ENCODE data around the gene SRC.
"Not testable (repeated sequence)": the region's sequence is repeated elsewhere in the genome, so short reads cannot be mapped to it uniquely, and the experiment has no call there.

SRC gene

GRCh38 chr20:37336369-37337207, 9.4 kb upstream of the SRC start:
- WGBS, 2 experiments, result 71 to 76% methylated on average over 10 to 11 of the region's 11 CpGs
- H3K27me3 ChIP-seq (ENCODE audit: control insufficient read depth, insufficient read depth, low read length, poor library complexity, severe bottlenecking), result no peaks in the 10 kb centered on the region
- H3K4me1 ChIP-seq (ENCODE audit: control insufficient read depth, insufficient read depth, low read length), result peaks cover 9% of the 10 kb centered on the region
- no peak overlapping the region for H3K27ac ChIP-seq (ENCODE audit: insufficient read depth, low read depth, low read length, poor library complexity, severe bottlenecking)
- no peaks in the 10 kb centered on the region for H3K36me3 ChIP-seq (ENCODE audit: control insufficient read depth, insufficient read depth, low read length)
- no peaks in the 10 kb centered on the region for H3K9me3 ChIP-seq (ENCODE audit: control insufficient read depth, low read length)
- H3K4me3 ChIP-seq (ENCODE audit: insufficient read depth, low read depth, low read length), result no peak overlapping the region

- Histone ChIP-seq H3K9me3 (ENCODE audit: control insufficient read depth, low read length) (no peaks in the 10 kb centered on the region), H3K4me1 (ENCODE audit: control insufficient read depth, insufficient read depth, low read length) (peaks cover 4% of the 10 kb centered on the region), H3K27ac (ENCODE audit: insufficient read depth, low read depth, low read length, poor library complexity, severe bottlenecking) (no peak overlapping the region), H3K36me3 (ENCODE audit: control insufficient read depth, insufficient read depth, low read length) (no peaks in the 10 kb centered on the region), H3K27me3 (ENCODE audit: control insufficient read depth, insufficient read depth, low read length, poor library complexity, severe bottlenecking) (no peaks in the 10 kb centered on the region), H3K4me3 (ENCODE audit: insufficient read depth, low read depth, low read length) (no peak overlapping the region)
- whole genome bisulfite sequencing, 2 experiments, result 79 to 84% methylated on average over 7 to 8 of the region's 8 CpGs
Observed at GRCh38 chr20:37337208-37337991, 8.5 kb upstream of the SRC start.

GRCh38 chr20:37338380-37338779, 7.6 kb upstream of the SRC start:
- not testable (repeated sequence) for H3K27ac ChIP-seq (ENCODE audit: insufficient read depth, low read depth, low read length, poor library complexity, severe bottlenecking); H3K4me1 ChIP-seq (ENCODE audit: control insufficient read depth, insufficient read depth, low read length)
- 89 to 92% methylated on average over 8 of the region's 8 CpGs for WGBS, 2 experiments

GRCh38 chr20:37339208-37339607, 6.7 kb upstream of the SRC start:
- H3K27ac ChIP-seq (ENCODE audit: insufficient read depth, low read depth, low read length, poor library complexity, severe bottlenecking), result no peak overlapping the region
- WGBS, 2 experiments, result 87 to 90% methylated on average over 4 of the region's 4 CpGs

More at GRCh38 chr20:37338380-37338779, 7.6 kb upstream of the SRC start:
- not testable (repeated sequence) for H3K4me3 ChIP-seq (ENCODE audit: insufficient read depth, low read depth, low read length); H3K9me3 ChIP-seq (ENCODE audit: control insufficient read depth, low read length); H3K27me3 ChIP-seq (ENCODE audit: control insufficient read depth, insufficient read depth, low read length, poor library complexity, severe bottlenecking); H3K36me3 ChIP-seq (ENCODE audit: control insufficient read depth, insufficient read depth, low read length)

GRCh38 chr20:37339764-37340109, 6.2 kb upstream of the SRC start:
- not testable (repeated sequence) for H3K9me3 ChIP-seq (ENCODE audit: control insufficient read depth, low read length); H3K4me3 ChIP-seq (ENCODE audit: insufficient read depth, low read depth, low read length); H3K27ac ChIP-seq (ENCODE audit: insufficient read depth, low read depth, low read length, poor library complexity, severe bottlenecking); H3K27me3 ChIP-seq (ENCODE audit: control insufficient read depth, insufficient read depth, low read length, poor library complexity, severe bottlenecking); H3K4me1 ChIP-seq (ENCODE audit: control insufficient read depth, insufficient read depth, low read length); H3K36me3 ChIP-seq (ENCODE audit: control insufficient read depth, insufficient read depth, low read length)
- WGBS, 2 experiments, result 92% methylated on average over 7 of the region's 7 CpGs

More at GRCh38 chr20:37339208-37339607, 6.7 kb upstream of the SRC start:
- Histone ChIP-seq H3K36me3 (ENCODE audit: control insufficient read depth, insufficient read depth, low read length) (no peaks in the 10 kb centered on the region), H3K4me1 (ENCODE audit: control insufficient read depth, insufficient read depth, low read length) (peaks cover 4% of the 10 kb centered on the region), H3K27me3 (ENCODE audit: control insufficient read depth, insufficient read depth, low read length, poor library complexity, severe bottlenecking) (no peaks in the 10 kb centered on the region), H3K4me3 (ENCODE audit: insufficient read depth, low read depth, low read length) (no peak overlapping the region), H3K9me3 (ENCODE audit: control insufficient read depth, low read length) (no peaks in the 10 kb centered on the region)

GRCh38 chr20:37340998-37341397, 4.9 kb upstream of the SRC start:
- Histone ChIP-seq H3K27me3 (ENCODE audit: control insufficient read depth, insufficient read depth, low read length, poor library complexity, severe bottlenecking) (no peaks in the 10 kb centered on the region), H3K9me3 (ENCODE audit: control insufficient read depth, low read length) (no peaks in the 10 kb centered on the region), H3K4me1 (ENCODE audit: control insufficient read depth, insufficient read depth, low read length) (peaks cover 4% of the 10 kb centered on the region), H3K27ac (ENCODE audit: insufficient read depth, low read depth, low read length, poor library complexity, severe bottlenecking) (no peak overlapping the region), H3K4me3 (ENCODE audit: insufficient read depth, low read depth, low read length) (no peak overlapping the region), H3K36me3 (ENCODE audit: control insufficient read depth, insufficient read depth, low read length) (no peaks in the 10 kb centered on the region)
- 93 to 96% methylated on average over 5 to 6 of the region's 6 CpGs for WGBS, 2 experiments

- no peak overlapping the region for H3K4me3 ChIP-seq (ENCODE audit: insufficient read depth, low read depth, low read length)
- no peak overlapping the region for H3K27ac ChIP-seq (ENCODE audit: insufficient read depth, low read depth, low read length, poor library complexity, severe bottlenecking)
- 89 to 91% methylated on average over 11 of the region's 11 CpGs for WGBS, 2 experiments
- no peaks in the 10 kb centered on the region for H3K9me3 ChIP-seq (ENCODE audit: control insufficient read depth, low read length)
- H3K27me3 ChIP-seq (ENCODE audit: control insufficient read depth, insufficient read depth, low read length, poor library complexity, severe bottlenecking), result no peaks in the 10 kb centered on the region
- H3K36me3 ChIP-seq (ENCODE audit: control insufficient read depth, insufficient read depth, low read length), result no peaks in the 10 kb centered on the region
- H3K4me1 ChIP-seq (ENCODE audit: control insufficient read depth, insufficient read depth, low read length), result peaks cover 4% of the 10 kb centered on the region
Observed at GRCh38 chr20:37341632-37342031, 4.3 kb upstream of the SRC start.

GRCh38 chr20:37342231-37343177, 3.4 kb upstream of the SRC start:
- Histone ChIP-seq H3K27ac (ENCODE audit: insufficient read depth, low read depth, low read length, poor library complexity, severe bottlenecking) (no peak overlapping the region), H3K36me3 (ENCODE audit: control insufficient read depth, insufficient read depth, low read length) (no peaks in the 10 kb centered on the region)
- WGBS, 2 experiments, result 80 to 90% methylated on average over 4 of the region's 4 CpGs

GRCh38 chr20:37343212-37343993, 2.5 kb upstream of the SRC start:
- H3K27me3 ChIP-seq (ENCODE audit: control insufficient read depth, insufficient read depth, low read length, poor library complexity, severe bottlenecking), result no peaks in the 10 kb centered on the region
- H3K4me1 ChIP-seq (ENCODE audit: control insufficient read depth, insufficient read depth, low read length), result peaks cover 4% of the 10 kb centered on the region
- no peak overlapping the region for H3K4me3 ChIP-seq (ENCODE audit: insufficient read depth, low read depth, low read length)
- H3K9me3 ChIP-seq (ENCODE audit: control insufficient read depth, low read length), result no peaks in the 10 kb centered on the region
- no peaks in the 10 kb centered on the region for H3K36me3 ChIP-seq (ENCODE audit: control insufficient read depth, insufficient read depth, low read length)
- 82% methylated on average over 12 of the region's 12 CpGs for WGBS, 2 experiments
- no peak overlapping the region for H3K27ac ChIP-seq (ENCODE audit: insufficient read depth, low read depth, low read length, poor library complexity, severe bottlenecking)

More at GRCh38 chr20:37342231-37343177, 3.4 kb upstream of the SRC start:
- Histone ChIP-seq H3K27me3 (ENCODE audit: control insufficient read depth, insufficient read depth, low read length, poor library complexity, severe bottlenecking) (no peaks in the 10 kb centered on the region), H3K4me3 (ENCODE audit: insufficient read depth, low read depth, low read length) (no peak overlapping the region), H3K4me1 (ENCODE audit: control insufficient read depth, insufficient read depth, low read length) (peaks cover 4% of the 10 kb centered on the region), H3K9me3 (ENCODE audit: control insufficient read depth, low read length) (no peaks in the 10 kb centered on the region)
